ENCODE measurements around the gene MX1. TPM values are rescaled to one million over a fixed set of nuclear protein-coding genes. Genes with fewer than 3 reads are reported as not detected.

Gene MX1
- total and polyA plus RNA-seq, 5 experiments from 2014 or later, result 36.8 to 66.7 (median 61.4) TPM

DNA sequence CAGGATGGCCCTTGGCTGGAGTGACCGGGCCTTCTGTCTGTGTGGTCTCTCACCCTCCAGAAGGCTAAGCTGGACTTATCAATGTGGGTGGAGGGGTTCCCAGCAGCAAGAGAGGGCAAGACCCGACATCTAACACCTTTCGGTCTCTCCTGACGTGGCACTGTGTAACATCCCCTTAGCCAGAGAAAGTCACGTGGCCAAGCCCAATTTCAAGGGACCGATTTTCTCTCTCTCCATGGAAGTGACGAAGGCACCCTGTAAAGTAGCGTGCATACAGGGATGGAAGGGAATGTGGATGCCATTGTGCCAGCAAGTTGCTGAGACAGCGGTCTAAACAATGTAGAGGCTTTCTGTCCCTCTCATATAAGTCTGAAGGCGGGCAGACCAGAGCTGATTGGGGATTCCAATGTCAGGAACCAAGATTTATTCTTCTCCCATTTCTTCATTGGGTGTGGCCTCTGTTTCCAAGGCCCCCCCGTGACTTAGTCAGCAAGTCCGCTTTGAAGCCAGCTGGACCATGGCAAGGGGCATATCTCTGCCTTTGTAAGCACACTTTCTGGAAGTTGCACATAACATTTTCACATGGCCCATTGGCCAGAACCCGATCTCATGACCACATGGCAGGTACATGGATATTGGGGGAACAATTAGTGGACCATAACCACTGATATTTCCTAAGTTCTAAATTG lies 12.5 kb downstream of the MX1 start:
- Mint-ChIP-seq H3K9me3 (peaks cover 0 to 15% (median 6%) of the 10 kb centered on the region in 9 donors), H3K27ac (peak overlapping the region in 2 of 10 donors; percentile 7 to 34), H3K36me3 (peaks cover 27 to 95% (median 59%) of the 10 kb centered on the region in 3 donors), H3K4me1 (peaks cover 0 to 12% (median 1%) of the 10 kb centered on the region in 4 donors), H3K4me3 (no peak overlapping the region), H3K27me3 (no peaks in the 10 kb centered on the region)
- ATAC-seq (no peak), DNase-seq (no peak)
- POLR2A ChIA-PET, result interaction anchor here (0.6 kb wide), 1 partner anchor 14 kb away, joined by 3 read pairs; no protein-coding TSS in a partner anchor

DNA sequence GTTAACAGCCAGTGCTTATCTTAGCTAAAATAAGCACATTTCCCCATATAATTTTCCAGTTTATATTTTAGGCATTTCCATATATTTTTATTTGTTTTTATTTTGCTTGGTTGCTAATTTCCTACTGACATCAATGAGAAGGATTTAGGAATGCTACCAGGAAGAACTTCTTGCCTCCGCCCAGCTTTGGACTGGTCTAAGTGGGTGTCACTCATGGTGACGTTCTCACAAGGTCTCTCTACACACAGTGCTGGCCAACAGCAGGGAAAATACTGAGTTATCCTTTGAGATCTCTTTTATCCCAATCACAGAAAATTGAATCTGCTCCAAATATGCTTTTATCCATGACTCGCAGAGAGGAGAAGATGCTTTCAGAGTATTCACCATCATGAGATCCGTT lies 13.2 kb downstream of the MX1 start:
- Mint-ChIP-seq H3K9me3 (peaks cover 0 to 12% (median 6%) of the 10 kb centered on the region in 9 donors), H3K4me3 (no peak overlapping the region), H3K27ac (peak overlapping the region in 1 of 10 donors; percentile 43), H3K36me3 (peaks cover 26 to 90% (median 55%) of the 10 kb centered on the region in 3 donors), H3K27me3 (no peaks in the 10 kb centered on the region), H3K4me1 (peaks cover 0 to 9% (median under 1%) of the 10 kb centered on the region in 4 donors)
- ATAC-seq (no peak), DNase-seq (no peak)
- POLR2A ChIA-PET, result interaction anchor here (0.6 to 0.8 kb wide), 2 partner anchors 14 to 20 kb away, joined by 3 read pairs; no protein-coding TSS in a partner anchor

DNA sequence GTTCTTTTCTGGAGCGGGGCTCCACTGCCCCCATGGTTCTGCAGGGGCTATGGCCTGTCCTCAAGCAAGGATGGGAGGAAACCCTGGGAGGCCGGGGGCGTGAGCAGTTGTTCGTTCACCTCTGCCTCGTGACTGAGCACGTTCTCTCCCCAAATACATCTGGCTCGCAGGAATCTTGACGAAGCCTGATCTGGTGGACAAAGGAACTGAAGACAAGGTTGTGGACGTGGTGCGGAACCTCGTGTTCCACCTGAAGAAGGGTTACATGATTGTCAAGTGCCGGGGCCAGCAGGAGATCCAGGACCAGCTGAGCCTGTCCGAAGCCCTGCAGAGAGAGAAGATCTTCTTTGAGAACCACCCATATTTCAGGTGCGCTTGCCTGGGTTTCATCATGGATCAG lies 15.5 kb downstream of the MX1 start:
- Mint-ChIP-seq H3K4me3 (no peak overlapping the region), H3K27ac (no peak overlapping the region), H3K27me3 (no peaks in the 10 kb centered on the region), H3K36me3 (peaks cover 6 to 90% (median 52%) of the 10 kb centered on the region in 3 donors), H3K4me1 (peaks cover 0 to 4% (median under 1%) of the 10 kb centered on the region in 4 donors), H3K9me3 (no peaks in the 10 kb centered on the region)
- DNase-seq (no peak), ATAC-seq (no peak)
- POLR2A ChIA-PET, result no interaction called here

DNA sequence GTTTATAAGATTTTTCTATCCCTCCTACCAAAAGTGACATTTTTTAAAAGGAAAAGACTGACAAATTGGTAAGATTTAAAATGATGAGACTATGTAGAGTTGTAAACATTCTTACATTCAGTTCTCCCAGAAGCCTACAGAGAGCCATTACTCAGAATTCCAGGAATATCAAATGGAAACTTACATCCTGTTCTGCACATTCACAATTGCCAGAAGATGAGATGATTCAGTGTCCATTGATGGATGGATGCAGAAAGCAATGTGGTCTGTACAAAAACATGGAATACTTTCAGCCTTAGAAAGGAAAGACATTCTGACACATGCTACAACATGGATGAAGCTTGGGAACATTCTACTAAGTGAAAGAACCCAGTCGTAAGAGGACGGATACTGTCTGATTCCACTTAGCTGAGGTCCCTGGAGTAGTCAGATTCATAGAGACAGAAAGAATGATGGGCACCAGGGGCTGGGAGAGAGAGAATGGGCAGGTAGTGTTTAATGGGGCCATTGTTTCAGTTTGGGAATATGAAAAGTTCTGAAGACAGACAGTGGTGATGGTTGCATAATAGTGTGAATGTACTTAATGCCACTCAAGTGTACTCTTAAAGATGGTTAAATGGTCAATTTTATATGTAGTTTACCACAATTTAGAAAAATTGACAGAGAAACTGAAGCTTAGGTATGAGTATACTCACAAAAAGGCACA lies 16.6 kb downstream of the MX1 start:
- Mint-ChIP-seq H3K36me3 (peaks cover 6 to 90% (median 57%) of the 10 kb centered on the region in 3 donors), H3K27me3 (no peaks in the 10 kb centered on the region), H3K9me3 (no peaks in the 10 kb centered on the region), H3K4me3 (no peak overlapping the region), H3K27ac (peak overlapping the region in 3 of 10 donors; percentile 12 to 30 (median 23)), H3K4me1 (peaks cover 0 to 3% (median 0%) of the 10 kb centered on the region in 4 donors)
- DNase-seq (no peak), ATAC-seq (no peak)
- POLR2A ChIA-PET, result no interaction called here

DNA sequence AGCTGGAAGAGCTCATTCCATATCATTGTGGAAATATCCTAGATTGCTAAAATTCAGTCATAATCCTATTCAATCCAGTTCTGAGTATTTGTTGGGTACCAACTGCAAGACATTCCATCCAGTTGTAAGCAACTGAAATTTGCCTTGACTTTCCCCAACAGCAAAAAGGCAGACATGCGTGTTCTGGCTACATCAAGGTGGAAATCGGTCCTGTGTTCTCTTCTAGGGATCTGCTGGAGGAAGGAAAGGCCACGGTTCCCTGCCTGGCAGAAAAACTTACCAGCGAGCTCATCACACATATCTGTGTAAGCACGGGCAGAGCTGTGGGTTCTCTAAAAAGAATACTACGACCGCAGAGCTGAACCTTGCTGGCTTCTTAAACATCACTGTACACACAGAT lies 17.5 kb downstream of the MX1 start:
- H3K9me3 Mint-ChIP-seq, result no peaks in the 10 kb centered on the region
- H3K27me3 Mint-ChIP-seq, result no peaks in the 10 kb centered on the region
- POLR2A ChIA-PET, result no interaction called here
- H3K27ac Mint-ChIP-seq, result peak overlapping the region in 1 of 10 donors; percentile 81
- no peak for ATAC-seq
- peaks cover 6 to 90% (median 56%) of the 10 kb centered on the region in 3 donors for H3K36me3 Mint-ChIP-seq
- DNase-seq, result no peak
- no peaks in the 10 kb centered on the region for H3K4me1 Mint-ChIP-seq
- H3K4me3 Mint-ChIP-seq, result no peak overlapping the region

DNA sequence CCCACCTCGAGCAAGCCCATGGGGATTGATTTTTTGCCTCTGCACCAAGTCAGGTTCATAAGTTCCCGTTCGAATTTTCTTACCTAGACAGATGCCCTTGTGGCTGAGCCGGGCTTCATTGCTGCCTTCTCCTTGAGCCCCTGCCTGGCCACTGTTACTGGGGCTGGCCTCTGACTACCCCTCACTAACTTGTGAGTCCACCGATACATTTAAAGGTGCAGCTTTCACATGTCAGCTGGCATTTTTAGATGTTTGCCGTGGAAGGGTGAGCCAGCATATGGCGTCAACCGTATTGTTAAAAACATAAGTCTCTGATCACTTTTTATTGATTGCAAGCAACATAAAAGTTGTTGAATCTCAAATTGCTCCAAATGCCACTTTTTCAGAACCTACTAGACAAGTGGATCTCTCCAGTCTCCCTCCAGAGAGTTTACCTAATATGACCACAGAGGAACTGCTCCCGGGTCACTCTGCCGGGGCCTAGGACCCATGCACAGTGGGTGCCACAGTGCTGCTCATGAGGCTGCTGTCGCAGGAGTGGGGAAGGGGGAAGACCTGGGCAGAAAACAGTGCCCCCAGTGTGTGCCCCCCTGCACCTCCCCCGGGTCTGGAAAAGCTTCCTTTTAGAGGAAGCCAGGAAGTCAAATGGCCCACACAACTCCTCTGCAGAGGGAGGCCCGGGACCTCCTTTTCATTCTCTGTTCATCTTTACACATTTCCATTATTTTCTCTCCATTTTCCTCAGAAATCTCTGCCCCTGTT lies 18.8 kb downstream of the MX1 start:
- ATAC-seq (no peak), DNase-seq (no peak)
- Mint-ChIP-seq H3K27me3 (no peaks in the 10 kb centered on the region), H3K9me3 (no peaks in the 10 kb centered on the region), H3K4me1 (no peaks in the 10 kb centered on the region), H3K27ac (peak overlapping the region in 4 of 10 donors; percentile 9 to 77 (median 41)), H3K36me3 (peaks cover 6 to 91% (median 59%) of the 10 kb centered on the region in 3 donors), H3K4me3 (no peak overlapping the region)
- POLR2A ChIA-PET, result interaction anchor here (0.6 kb wide), 1 partner anchor 52 kb away, joined by 5 read pairs; no protein-coding TSS in a partner anchor

DNA sequence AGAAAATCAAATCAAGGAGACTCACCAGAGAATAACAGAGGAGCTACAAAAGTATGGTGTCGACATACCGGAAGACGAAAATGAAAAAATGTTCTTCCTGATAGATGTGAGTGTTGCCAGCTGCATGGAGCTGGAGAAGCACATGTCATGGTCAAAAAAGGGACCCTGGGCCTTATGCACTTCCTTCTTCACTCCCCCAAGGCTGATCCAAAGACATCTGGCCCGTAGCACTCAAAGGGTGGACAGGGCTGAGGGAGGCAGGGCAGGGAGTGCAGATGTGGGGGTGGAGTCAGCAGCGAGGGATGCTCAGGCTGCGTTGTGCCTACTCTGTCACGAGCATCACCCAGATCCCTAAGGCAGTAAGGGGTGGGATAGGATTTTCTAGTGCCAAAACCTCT lies 19.4 kb downstream of the MX1 start:
- Mint-ChIP-seq H3K36me3 (peaks cover 6 to 92% (median 54%) of the 10 kb centered on the region in 3 donors), H3K4me3 (no peak overlapping the region), H3K4me1 (no peaks in the 10 kb centered on the region), H3K27me3 (no peaks in the 10 kb centered on the region), H3K27ac (peak overlapping the region in 4 of 10 donors; percentile 9 to 77 (median 59)), H3K9me3 (no peaks in the 10 kb centered on the region)
- POLR2A ChIA-PET, result no interaction called here
- ATAC-seq (no peak), DNase-seq (no peak)

DNA sequence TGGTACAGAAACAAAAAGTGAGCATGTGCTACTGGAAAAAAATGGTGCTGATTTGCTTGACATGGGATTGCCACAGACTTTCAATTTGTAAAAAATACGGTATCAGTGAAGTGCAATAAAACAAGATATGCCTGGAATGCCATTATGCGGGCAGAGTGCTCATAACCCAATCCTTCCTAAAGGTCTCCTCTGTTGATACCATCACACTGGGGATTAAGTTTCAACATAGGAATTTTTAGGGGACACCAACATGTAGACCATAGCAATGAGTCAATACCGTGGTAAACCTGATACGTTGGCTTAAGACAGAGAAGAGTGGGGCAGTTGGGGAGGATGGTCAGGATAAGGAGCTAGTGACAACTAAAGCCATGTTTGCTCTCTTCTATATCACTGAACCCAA lies 20.5 kb downstream of the MX1 start:
- Mint-ChIP-seq H3K4me1 (no peaks in the 10 kb centered on the region), H3K4me3 (no peak overlapping the region), H3K36me3 (peaks cover 6 to 92% (median 55%) of the 10 kb centered on the region in 3 donors), H3K9me3 (no peaks in the 10 kb centered on the region), H3K27ac (peak overlapping the region in 2 of 10 donors; percentile 0 to 38), H3K27me3 (no peaks in the 10 kb centered on the region)
- DNase-seq (no peak), ATAC-seq (no peak)
- POLR2A ChIA-PET, result no interaction called here

DNA sequence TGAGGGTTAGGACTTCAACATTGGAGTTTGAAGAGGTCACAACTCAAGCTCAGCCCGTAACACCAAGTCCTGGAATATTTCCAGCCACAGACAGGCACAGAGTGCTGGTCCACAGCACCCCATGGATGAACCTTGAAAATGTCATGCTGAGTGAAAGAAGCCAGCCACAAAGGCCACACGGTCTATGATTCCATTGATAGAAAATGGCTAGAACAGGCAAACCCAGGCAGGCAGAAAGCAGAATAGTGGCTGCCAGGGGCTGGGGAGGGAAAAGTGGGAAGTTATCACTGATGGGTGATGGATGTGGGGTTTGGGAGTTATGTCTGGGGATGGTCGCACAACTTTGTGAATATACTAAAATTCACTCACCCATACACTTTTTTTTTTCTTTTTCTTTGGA lies 21.3 kb downstream of the MX1 start:
- POLR2A ChIA-PET, result no interaction called here
- no peaks in the 10 kb centered on the region for H3K27me3 Mint-ChIP-seq
- ATAC-seq (no peak), DNase-seq (no peak)
- peaks cover 6 to 92% (median 52%) of the 10 kb centered on the region in 3 donors for H3K36me3 Mint-ChIP-seq
- no peak overlapping the region for H3K4me3 Mint-ChIP-seq
- H3K4me1 Mint-ChIP-seq, result no peaks in the 10 kb centered on the region
- no peaks in the 10 kb centered on the region for H3K9me3 Mint-ChIP-seq
- peak overlapping the region in 4 of 10 donors; percentile 17 to 72 (median 35) for H3K27ac Mint-ChIP-seq

DNA sequence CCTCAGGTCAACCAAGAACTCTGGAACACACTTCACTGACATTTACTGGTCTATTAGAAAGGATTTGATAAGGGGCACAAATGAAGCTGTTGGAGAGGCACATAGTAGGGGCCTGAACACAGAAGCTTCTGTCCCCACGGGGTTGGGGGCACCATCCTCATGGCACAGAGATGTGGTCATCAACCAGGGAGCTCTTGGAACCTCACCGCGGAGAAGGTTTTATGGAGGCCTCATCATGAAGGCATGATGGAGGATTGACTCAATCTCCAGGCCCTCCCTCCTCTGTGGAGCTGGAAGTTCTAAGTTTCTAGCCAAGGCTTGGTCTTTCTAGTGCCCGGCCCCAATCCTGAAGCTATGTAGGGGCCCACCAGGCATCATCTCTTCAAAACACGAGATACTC lies 23.6 kb downstream of the MX1 start:
- Mint-ChIP-seq H3K27ac (no peak overlapping the region), H3K4me3 (no peak overlapping the region), H3K4me1 (peaks cover 0 to 2% (median 0%) of the 10 kb centered on the region in 4 donors), H3K36me3 (peaks cover 0 to 93% (median 44%) of the 10 kb centered on the region in 3 donors), H3K27me3 (no peaks in the 10 kb centered on the region), H3K9me3 (no peaks in the 10 kb centered on the region)
- DNase-seq (no peak), ATAC-seq (no peak)
- POLR2A ChIA-PET, result no interaction called here

DNA sequence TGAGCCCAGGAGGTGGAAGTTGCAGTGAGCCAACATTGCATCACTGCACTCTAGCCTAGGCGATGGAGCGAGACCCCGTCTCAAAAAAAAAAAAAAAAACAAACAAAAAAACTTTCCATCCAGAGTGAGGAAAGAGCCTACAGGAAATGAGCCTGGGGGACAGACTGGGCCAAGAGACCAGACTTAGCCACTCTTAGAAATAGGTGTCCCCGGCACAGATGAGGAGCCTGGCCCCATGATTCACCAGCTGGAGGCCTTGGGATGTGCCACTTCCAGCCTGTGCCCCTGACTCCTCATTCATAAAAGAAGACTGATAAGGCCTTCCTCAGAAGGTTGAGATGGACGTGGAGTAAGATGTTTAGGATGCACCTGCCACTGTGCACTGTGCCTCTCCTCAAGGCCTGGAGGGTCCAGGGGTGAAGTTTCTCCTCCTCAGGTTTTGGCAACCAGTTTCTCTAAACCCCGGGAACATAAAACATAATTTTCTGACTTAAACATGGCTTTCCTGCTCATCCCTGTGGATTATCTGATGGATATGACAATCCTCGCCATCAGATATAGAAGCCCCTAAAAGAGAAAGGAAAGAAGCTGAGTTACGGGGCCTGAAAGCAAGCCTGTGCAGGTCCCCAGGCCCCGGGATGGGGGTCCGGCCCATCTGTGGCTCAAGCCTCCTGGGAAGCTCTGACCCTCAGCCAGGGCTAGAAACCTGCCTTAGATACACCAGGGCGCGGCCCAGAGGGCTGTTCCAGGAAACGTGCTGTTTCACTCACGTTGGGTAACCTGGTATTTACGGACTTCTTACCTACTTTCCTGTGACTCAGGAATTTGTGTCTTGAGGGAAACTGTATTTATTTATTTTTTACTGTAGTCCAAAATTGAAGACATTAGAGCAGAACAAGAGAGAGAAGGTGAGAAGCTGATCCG lies 26.0 kb downstream of the MX1 start:
- Mint-ChIP-seq H3K9me3 (no peaks in the 10 kb centered on the region), H3K27ac (peak overlapping the region in 4 of 10 donors; percentile 13 to 71 (median 30)), H3K27me3 (no peaks in the 10 kb centered on the region), H3K4me1 (peaks cover 0 to 2% (median 0%) of the 10 kb centered on the region in 4 donors), H3K4me3 (no peak overlapping the region), H3K36me3 (peaks cover 0 to 89% (median 25%) of the 10 kb centered on the region in 3 donors)
- no peak for ATAC-seq
- DNase-seq, result no peak
- POLR2A ChIA-PET, result no interaction called here

DNA sequence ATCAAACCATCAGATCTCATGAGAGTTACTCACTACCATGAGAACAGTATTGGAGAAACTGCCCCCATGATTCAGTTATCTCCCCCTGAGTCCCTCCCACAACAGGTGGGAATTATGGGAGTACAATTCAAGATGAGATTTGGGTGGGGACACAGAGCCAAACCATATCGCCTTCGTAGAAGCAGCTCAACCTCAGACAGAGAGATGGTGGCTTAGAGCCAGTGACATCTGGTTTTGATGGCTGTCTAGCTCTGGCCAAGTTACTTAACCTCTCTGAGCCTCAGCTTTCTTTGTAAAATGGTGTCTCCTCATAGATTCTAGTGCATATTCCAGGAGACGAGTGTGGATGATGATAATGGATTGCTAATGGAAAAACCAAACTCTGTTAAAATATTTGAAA lies 27.2 kb downstream of the MX1 start:
- H3K27ac Mint-ChIP-seq, result peak overlapping the region in 6 of 10 donors; percentile 2 to 67 (median 46)
- ATAC-seq (no peak), DNase-seq (no peak)
- H3K36me3 Mint-ChIP-seq, result peaks cover 0 to 89% (median 17%) of the 10 kb centered on the region in 3 donors
- H3K9me3 Mint-ChIP-seq, result no peaks in the 10 kb centered on the region
- H3K4me3 Mint-ChIP-seq, result no peak overlapping the region
- no peaks in the 10 kb centered on the region for H3K27me3 Mint-ChIP-seq
- H3K4me1 Mint-ChIP-seq, result peaks cover 0 to 2% (median 0%) of the 10 kb centered on the region in 4 donors
- POLR2A ChIA-PET, result no interaction called here

All from naive thymus-derived CD8-positive, alpha-beta T cell (primary cell).